H4 (cell line): ENCODE results near the gene PREX1. TPM values are rescaled to one million over a fixed set of nuclear protein-coding genes. Genes with fewer than 3 reads are reported as not detected.

Experiments used
- DNase-seq: peaks from one replicate; pipeline ENCODE4 v3.0.0-alpha.2; 2015; ENCODE audit warnings: low spot score
- total RNA-seq: library from RNA; depleted of rRNA; stranded (reverse); fragments of >200 nt; shearing (Covaris generic); gene quantifications from 2 replicates; pipeline ENCODE4 v1.2.3, GENCODE V29; 2014

Gene PREX1
- total RNA-seq, 1 experiment from 2014 or later: 3.1 TPM

GRCh38 chr20:48624315-48625020, 203.3 kb downstream of the PREX1 start:
- no peak for DNase-seq

GRCh38 chr20:48623906-48624265, 203.9 kb downstream of the PREX1 start:
- no peak for DNase-seq

GRCh38 chr20:48623176-48623905, 204.5 kb downstream of the PREX1 start:
- no peak for DNase-seq

DNA sequence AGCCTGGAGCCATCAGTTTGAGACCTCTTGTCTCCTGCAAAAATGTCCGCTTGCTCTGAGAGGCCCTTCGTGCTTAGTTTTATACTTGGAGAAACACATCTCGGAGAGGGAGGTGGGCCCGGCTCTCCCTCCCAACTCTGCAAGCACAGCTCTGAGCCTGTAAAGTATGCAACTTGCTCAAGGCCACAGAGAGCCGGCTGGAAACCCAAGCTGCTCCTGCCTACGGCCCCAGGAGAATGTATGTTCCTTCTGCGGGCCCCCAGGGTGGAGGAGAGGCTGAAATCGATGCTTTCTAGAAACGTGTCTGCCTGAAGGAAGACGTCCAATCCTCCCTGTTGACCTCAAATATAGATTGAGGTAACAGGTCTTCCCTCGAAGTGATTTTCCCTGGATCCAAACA, 205.4 kb downstream of the PREX1 start:
- no peak for DNase-seq

DNA sequence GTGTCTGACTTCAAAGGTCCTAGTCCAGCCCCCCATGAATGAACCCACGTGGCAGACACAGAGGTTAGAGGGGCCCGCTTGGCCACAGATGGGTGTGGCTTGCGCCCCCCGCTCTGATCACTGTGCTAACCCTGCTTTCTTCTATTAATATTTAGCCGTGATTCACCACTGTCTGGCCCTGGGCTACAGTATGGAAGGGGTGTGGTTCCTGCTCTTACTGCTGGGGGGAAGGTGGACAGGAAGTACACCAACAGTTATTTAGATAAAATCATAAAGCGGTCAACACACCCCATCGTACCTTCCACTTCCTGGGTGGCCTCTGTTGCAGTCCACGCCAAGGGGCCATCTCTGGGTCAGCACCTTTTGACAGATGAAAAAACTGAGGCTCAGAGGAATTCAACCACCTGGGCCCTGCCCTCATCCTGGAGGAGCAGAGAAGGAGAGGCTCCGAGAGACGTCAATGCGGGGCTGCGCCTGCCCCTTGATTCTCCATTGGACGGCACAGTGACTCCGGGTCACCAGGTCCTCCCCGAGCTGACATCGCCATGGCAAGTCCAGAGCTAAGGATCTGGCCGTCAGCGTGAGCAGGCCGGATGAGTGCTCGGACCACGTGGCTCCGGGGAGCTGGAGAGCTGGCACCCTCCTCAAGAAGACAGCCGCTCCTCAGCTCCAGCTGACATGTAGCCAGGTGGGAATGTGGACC, 206.3 kb downstream of the PREX1 start:
- peak; percentile 38 for DNase-seq

GRCh38 chr20:48620507-48621375, 207.1 kb downstream of the PREX1 start:
- peak; percentile 91 for DNase-seq

DNA sequence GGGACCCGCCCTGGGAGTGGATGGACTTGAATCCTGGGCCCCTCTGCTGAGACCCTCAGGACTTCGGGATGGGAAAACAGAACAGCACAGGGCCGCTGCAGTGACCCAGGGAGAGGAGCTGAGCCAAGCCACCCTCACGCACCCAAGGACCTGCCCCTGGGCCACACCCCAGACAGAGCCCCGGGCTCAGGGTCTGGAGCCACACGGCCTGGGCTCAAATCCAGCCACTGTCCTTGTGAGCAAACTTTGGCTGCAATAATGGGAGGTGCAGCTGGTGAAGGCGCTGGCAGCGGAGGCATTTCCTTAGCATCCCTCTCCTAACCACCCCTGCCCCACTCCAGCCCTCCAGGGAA, 207.7 kb downstream of the PREX1 start:
- no peak for DNase-seq

GRCh38 chr20:48619126-48620101, 208.4 kb downstream of the PREX1 start:
- DNase-seq: peak; percentile 33

DNA sequence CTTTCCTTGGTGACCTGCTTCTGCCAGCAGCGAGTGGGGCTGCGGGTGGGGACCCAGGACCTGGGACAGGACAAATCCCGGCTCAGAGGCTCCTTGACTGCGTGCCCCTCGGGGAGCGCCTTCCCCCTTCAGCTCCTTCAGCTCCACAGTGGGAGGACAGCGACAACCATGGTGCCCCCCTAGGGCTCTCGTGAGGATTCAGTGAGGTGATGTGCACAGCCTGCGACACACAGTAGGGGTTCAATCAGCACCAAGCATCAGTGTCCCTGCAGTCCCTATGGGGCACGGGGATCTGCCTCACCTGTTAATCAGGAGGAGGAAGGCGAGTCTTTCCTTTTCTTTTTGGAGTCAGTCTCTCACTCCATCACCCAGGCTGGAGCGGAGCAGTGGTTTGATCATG, 209.2 kb downstream of the PREX1 start:
- DNase-seq: no peak

DNA sequence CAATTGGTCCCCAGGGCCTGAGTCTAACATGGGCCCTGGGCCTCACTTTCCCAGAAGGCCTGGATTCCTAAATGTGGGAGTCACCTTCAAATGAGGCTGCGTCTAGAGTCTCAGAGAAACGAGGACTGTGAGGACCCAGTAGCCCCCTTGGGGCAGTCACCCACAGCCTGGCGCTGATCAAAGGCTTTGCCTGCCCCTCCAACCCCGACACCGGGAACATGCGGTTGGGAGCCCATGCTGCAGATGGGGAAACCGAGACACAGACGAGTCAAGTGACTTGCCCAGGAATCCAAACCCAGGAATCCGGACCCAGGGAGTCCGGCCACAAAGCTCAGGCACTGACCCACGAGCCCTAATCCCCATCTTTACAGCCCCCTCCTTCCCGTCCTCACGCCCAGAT, 209.7 kb downstream of the PREX1 start:
- DNase-seq: no peak

- DNase-seq: no peak
Observed at GRCh38 chr20:48617481-48617880, 210.3 kb downstream of the PREX1 start.

DNA sequence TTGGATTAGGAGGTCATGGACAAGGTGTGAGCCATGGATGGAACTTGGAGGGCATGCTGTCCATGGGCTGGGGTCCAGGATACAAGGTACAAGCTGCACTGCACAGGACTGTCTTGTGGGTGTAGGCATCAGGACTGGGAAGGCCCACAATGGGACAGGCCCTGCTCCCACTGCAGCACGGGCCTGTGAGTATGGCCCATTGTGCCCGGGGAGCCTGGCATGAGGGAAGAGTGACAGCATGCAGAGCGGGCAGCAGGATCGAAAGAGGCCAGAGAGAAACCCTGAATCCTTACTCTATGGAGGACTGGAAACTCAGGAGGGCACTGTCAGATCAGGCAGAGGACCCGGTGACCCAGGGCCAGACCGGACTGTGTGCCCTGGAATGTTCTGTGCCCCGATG, 211.3 kb downstream of the PREX1 start:
- DNase-seq: no peak

GRCh38 chr20:48615871-48616270, 211.9 kb downstream of the PREX1 start:
- DNase-seq: no peak

DNA sequence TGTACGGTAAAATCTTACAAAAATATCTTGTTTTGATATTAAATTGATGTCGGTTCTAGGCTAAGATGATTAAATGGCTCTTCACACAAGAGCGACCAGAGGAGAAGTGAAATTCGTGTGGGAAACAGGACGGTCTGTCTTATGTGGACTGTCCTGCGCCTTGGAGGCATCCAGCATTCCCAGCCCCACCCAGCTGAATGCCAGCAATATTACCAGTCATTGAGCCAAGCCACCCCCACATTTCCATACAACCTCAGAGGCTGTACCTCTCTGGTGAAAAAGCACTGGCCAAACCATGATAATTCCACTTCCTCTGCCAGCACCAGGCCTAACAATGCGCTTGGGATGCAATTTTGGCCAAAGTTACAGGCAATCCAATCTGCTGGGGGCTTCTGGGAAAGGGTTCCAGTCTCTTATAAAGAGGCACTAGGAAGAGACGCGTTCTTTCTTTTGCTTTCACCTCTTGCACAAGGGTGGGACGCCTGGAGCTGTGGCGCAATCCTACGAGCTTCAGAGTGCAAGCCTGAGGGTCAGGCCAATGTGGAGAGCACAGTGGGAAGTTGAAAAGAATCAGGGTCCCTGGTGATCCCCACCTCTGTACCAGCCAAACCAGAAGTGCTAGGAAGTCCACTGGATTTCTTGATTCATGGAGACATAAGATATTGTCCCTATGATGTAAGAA, 213.1 kb downstream of the PREX1 start:
- no peak for DNase-seq

- DNase-seq: no peak
Observed at GRCh38 chr20:48613926-48614325, 213.9 kb downstream of the PREX1 start.

GRCh38 chr20:48612335-48612734, 215.5 kb downstream of the PREX1 start:
- DNase-seq: no peak

DNA sequence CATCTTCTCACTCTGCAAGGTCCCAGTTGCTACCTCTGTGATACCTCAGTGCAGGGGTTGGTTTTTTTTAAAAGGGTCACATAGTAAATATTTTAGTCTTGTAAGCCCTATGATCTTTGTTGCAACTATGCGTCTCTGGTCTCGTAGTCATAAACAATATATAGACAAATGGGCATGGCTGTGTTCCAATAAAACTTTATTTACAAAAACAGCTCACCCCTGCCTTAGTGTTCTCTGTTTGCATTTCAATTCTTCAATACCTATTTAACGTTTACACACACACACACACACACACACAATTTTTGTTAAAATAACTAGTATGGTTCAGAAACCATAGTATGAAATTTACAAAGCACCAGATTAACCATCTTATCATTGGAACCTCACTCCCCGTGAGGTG, 216.8 kb downstream of the PREX1 start:
- no peak for DNase-seq

- no peak for DNase-seq
Observed at GRCh38 chr20:48609491-48609978, 218.3 kb downstream of the PREX1 start.

DNA sequence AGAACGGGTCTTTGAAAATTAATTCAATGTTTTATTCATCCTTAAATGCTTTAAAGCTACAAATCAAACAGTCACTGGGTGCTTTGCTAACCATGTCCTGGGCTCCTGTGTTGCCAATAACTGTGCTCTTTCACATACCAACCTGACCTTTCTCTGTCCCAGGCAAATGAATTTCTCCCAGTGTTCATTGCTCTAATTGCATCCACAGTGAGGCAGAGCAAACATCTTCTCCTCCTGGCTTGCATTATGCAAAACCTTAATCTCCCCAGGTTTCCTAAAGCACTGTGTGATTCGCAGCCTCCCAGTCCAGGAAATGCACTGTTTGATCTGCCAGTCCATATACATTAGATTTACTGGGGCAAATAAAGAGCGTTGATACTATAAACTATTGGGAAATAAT, 219.0 kb downstream of the PREX1 start:
- DNase-seq: no peak

- DNase-seq: no peak
Observed at GRCh38 chr20:48607544-48607865, 220.3 kb downstream of the PREX1 start.
